Uterus (tissue), 4 donors: ENCODE data around the gene ZEB1. TPM values are rescaled to one million over a fixed set of nuclear protein-coding genes. Genes with fewer than 3 reads are reported as not detected.

ENCODE experiments used
- DNase-seq, 2 donors: peaks; one replicate each; pipeline ENCODE4 v3.0.0-alpha.2; 2019 to 2020
- H3K27ac ChIP-seq, 2 donors: fragments of 200-600 bp; sonication (generic); 1 replicate in 1 of 2; 2 replicates in 1 of 2; pipeline ENCODE4 v1.5.1; 2016 to 2018
- H3K27me3 ChIP-seq, 2 donors: fragments of 200-600 bp; sonication (generic); one replicate each; pipeline ENCODE4 v1.5.1; 2018 to 2019; ENCODE audit warnings: control low read depth in 1 of 2
- H3K36me3 ChIP-seq, 2 donors: fragments of 200-600 bp; sonication (generic); one replicate each; pipeline ENCODE4 v1.5.1; 2019; ENCODE audit warnings: control low read depth in 1 of 2
- H3K4me1 ChIP-seq, 2 donors: fragments of 200-600 bp; sonication (generic); one replicate each; pipeline ENCODE4 v1.5.1; 2018 to 2019; ENCODE audit warnings: control low read depth in 1 of 2
- H3K4me3 ChIP-seq, 2 donors: fragments of 200-600 bp; sonication (generic); 1 replicate in 1 of 2; 2 replicates in 1 of 2; pipeline ENCODE4 v1.5.1; 2018 to 2019; ENCODE audit warnings: mild to moderate bottlenecking in 1 of 2
- H3K9me3 ChIP-seq, 2 donors: fragments of 200-600 bp; sonication (generic); one replicate each; pipeline ENCODE4 v1.5.1; 2019; ENCODE audit warnings: control low read depth in 1 of 2
- POLR2A ChIP-seq, 2 donors: fragments of 450-650 bp; IDR thresholded peaks; one replicate each; pipeline ENCODE4 v1.6.1; 2016; ENCODE audit warnings: antibody characterized with exemption in 2 of 2, mild to moderate bottlenecking in 1 of 2, moderate library complexity in 1 of 2
- intact Hi-C: fragments of 100-400 bp; cut with DNase I; formaldehyde crosslinking; loops from one replicate; pipeline ENCODE4 v1.15.1; 2023; ENCODE audit warnings: low total_unique reads
- total RNA-seq, 4 donors: library from RNA; depleted of rRNA in 3 of 4; stranded (reverse); fragments of >200 nt in 3 of 4; gene quantifications; one replicate each; pipeline versions ENCODE4 v1.1.0 to v1.2.4, GENCODE V29; 2014 to 2023
- TF ChIP-seq, protein P1 (sequence below), 4 experiments: fragments of 200-600 bp in 2 of 4; fragments of 450-650 bp in 2 of 4; sonication (generic) in 2 of 4; IDR thresholded peaks; one replicate each; pipeline ENCODE4 v1.5.1; 2016 to 2019; ENCODE audit warnings: antibody characterized with exemption in 4 of 4, mild to moderate bottlenecking in 2 of 4, moderate library complexity in 1 of 4
- donor health status: DM: yes; HTN: yes; CAD: no.

Gene ZEB1
- total RNA-seq, 4 donors from 2014 or later, result 97.6 to 229 (median 210) TPM

DNA sequence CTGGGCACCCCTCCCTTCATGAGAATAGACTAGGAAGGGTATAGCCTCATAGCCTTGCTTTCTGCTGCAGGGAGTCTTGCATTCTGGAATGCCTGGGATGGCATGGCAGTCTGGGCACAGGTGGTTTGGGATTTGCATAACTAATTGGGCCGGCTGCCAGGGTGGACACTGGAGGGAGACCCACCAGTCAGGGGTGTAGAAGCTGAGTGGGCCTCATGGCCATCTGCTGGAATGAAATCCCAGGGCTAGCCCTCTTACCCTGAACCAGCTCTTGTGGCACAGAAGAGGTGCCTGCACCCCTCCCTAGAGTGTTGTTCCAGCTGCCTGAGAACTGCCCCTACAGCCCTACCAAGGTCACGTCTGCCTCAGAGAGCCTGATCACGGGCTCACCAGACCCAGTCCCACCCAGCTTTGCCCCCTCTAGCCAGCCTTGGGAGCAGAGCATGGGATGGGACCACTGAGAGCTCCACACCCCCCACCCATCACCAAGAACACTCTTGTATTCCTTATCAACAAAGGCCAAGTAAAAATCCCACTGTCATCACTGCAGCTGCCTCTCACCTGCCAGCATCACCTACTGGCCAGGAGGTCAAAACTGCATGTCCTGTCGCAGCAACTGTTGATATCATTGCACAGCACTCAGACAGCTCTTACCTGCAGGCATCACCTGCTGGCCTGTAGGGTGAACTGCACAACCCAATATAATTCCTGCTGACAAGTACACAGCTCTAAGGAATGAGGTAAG, 148.9 kb downstream of the ZEB1 start:
- no peak for DNase-seq
- Histone ChIP-seq H3K27me3 (no peaks in the 10 kb centered on the region), H3K9me3 (peaks cover 0 to 31% of the 10 kb centered on the region in 2 donors), H3K36me3 (no peaks in the 10 kb centered on the region), H3K27ac (no peak overlapping the region), H3K4me3 (no peak overlapping the region), H3K4me1 (no peaks in the 10 kb centered on the region)
- intact Hi-C loops, result no loop called here
- no peak for TF ChIP-seq POLR2A (IDR thresholded peaks at IDR 0.05)
- TF ChIP-seq, protein P1, sequence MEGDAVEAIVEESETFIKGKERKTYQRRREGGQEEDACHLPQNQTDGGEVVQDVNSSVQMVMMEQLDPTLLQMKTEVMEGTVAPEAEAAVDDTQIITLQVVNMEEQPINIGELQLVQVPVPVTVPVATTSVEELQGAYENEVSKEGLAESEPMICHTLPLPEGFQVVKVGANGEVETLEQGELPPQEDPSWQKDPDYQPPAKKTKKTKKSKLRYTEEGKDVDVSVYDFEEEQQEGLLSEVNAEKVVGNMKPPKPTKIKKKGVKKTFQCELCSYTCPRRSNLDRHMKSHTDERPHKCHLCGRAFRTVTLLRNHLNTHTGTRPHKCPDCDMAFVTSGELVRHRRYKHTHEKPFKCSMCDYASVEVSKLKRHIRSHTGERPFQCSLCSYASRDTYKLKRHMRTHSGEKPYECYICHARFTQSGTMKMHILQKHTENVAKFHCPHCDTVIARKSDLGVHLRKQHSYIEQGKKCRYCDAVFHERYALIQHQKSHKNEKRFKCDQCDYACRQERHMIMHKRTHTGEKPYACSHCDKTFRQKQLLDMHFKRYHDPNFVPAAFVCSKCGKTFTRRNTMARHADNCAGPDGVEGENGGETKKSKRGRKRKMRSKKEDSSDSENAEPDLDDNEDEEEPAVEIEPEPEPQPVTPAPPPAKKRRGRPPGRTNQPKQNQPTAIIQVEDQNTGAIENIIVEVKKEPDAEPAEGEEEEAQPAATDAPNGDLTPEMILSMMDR (IDR thresholded peaks at IDR 0.05), result peak in 1 of 4 experiments; percentile 15

DNA sequence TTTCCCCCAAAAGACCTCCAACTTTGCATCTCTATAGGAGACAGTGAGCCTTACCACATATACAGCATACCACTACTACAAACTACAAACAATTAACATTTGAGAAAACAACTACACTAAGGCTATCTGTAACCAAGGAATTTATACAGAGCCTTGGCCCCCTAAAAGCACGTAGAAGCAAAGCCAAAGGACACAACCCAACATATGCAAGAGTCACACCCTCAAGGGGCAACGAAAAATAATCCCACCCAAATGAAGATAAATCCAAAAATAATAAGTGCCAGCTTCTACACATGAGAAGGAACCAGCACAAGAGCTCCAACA, 149.5 kb downstream of the ZEB1 start:
- H3K36me3 ChIP-seq, result no peaks in the 10 kb centered on the region
- no peak overlapping the region for H3K27ac ChIP-seq
- DNase-seq, result no peak
- H3K4me1 ChIP-seq, result no peaks in the 10 kb centered on the region
- H3K9me3 ChIP-seq, result peaks cover 0 to 27% of the 10 kb centered on the region in 2 donors
- intact Hi-C loops, result no loop called here
- TF ChIP-seq POLR2A (IDR thresholded peaks at IDR 0.05), result no peak
- TF ChIP-seq, protein P1 (IDR thresholded peaks at IDR 0.05), result no peak
- no peaks in the 10 kb centered on the region for H3K27me3 ChIP-seq
- no peak overlapping the region for H3K4me3 ChIP-seq

DNA sequence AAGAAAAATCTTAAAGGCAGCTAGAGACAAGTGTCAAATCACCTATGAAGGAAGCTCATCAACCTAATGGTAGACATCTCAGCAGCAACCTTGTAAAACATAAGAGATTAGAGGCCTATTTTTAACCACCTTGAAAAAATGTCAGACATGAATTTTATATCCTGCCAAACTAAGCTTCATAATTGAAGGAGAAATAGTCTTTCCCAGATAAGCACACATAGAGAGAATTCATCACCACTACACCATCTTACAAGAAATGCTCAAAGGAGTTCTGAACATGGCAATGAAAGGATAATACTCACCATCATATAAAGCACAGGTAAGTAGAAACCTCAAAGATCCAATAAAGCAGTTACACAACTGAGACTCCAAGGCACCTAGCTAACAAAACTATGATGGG, 156.5 kb downstream of the ZEB1 start:
- H3K36me3 ChIP-seq, result no peaks in the 10 kb centered on the region
- no peak for DNase-seq
- intact Hi-C loops, result no loop called here
- H3K27me3 ChIP-seq, result no peaks in the 10 kb centered on the region
- peaks cover 0 to 6% of the 10 kb centered on the region in 2 donors for H3K9me3 ChIP-seq
- no peak overlapping the region for H3K27ac ChIP-seq
- no peak overlapping the region for H3K4me3 ChIP-seq
- no peaks in the 10 kb centered on the region for H3K4me1 ChIP-seq
- TF ChIP-seq POLR2A (IDR thresholded peaks at IDR 0.05), result no peak
- TF ChIP-seq, protein P1 (IDR thresholded peaks at IDR 0.05), result no peak

DNA sequence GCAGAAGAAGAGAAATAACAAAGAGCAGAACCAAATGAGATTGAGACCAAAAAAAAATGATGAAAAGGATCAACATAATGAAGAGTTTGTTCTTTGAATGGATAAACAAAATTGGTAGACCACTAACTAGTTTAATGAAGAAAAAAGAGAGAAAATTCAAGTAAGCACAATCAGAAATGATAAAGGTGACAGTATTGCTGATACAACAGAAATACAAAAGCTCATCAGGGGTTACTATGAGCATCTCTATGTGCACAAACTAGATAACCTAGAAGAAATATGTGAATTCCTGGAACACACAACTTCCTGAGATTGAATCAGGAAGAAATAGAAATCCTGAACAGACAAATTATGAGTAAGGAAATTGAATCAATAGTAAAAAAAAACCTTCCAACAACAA, 157.1 kb downstream of the ZEB1 start:
- Histone ChIP-seq H3K36me3 (no peaks in the 10 kb centered on the region), H3K4me3 (no peak overlapping the region), H3K9me3 (peaks cover 0 to 6% of the 10 kb centered on the region in 2 donors), H3K27ac (no peak overlapping the region), H3K4me1 (no peaks in the 10 kb centered on the region), H3K27me3 (no peaks in the 10 kb centered on the region)
- DNase-seq, result no peak
- intact Hi-C loops, result no loop called here
- TF ChIP-seq, protein P1 (IDR thresholded peaks at IDR 0.05), result no peak
- no peak for TF ChIP-seq POLR2A (IDR thresholded peaks at IDR 0.05)

DNA sequence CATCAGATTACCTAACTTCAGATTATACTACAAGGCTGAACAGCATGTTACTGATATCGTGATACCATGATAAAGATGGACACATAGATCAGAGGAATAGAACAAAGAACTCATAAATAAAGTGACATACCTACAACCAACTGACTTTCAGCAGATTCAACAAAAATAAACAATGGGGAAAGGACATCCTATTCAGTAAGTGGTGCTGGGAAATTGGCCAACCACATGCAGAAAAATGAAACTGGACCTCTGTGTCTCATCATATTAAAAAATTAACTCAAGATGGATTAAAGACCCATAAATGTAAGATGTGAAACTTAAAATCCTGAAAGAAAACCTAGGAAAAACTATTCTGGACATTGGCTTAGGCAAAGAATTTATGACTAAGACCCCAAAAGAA, 158.6 kb downstream of the ZEB1 start:
- intact Hi-C loops, result no loop called here
- no peaks in the 10 kb centered on the region for H3K36me3 ChIP-seq

More for the DNA sequence above, 158.6 kb downstream of the ZEB1 start:
- DNase-seq, result no peak
- Histone ChIP-seq H3K27me3 (no peaks in the 10 kb centered on the region), H3K27ac (no peak overlapping the region), H3K4me1 (no peaks in the 10 kb centered on the region), H3K9me3 (peaks cover 0 to 6% of the 10 kb centered on the region in 2 donors), H3K4me3 (no peak overlapping the region)
- TF ChIP-seq, protein P1 (IDR thresholded peaks at IDR 0.05), result no peak
- TF ChIP-seq POLR2A (IDR thresholded peaks at IDR 0.05), result no peak
